ENCODE data around the gene VAMP2. TPM values are rescaled to one million over a fixed set of nuclear protein-coding genes. Genes with fewer than 3 reads are reported as not detected.

The VAMP2 gene
- total and polyA plus RNA-seq, 9 of the 15 experiments (the other 6 are each of a cell fraction or from before 2014, with no cell fraction given): 2.3 to 31.8 (median 6.0) TPM

- TF ChIP-seq HOXB6 (CRISPR knock-in tag; IDR thresholded peaks at IDR 0.05; ENCODE audit: borderline replicate concordance) (no peak), SREBF1 (IDR thresholded peaks at IDR 0.05; ENCODE audit: borderline replicate concordance, low read depth, low read length) (no peak), RNF2 (IDR thresholded peaks at IDR 0.05) (peak; percentile 9; the same call in 1 of the 2 replicates), ZNF23 (CRISPR knock-in tag; IDR thresholded peaks at IDR 0.05) (no peak), MLX (CRISPR knock-in tag; conservative IDR thresholded peaks at IDR 0.05) (no peak), ETS2 (tag; IDR thresholded peaks at IDR 0.05; ENCODE audit: borderline replicate concordance, poor library complexity, severe bottlenecking) (no peak), NRF1 (conservative IDR thresholded peaks at IDR 0.05 in 1 of 2, IDR thresholded peaks at IDR 0.05 in 1 of 2) (peak in 1 of 2 experiments; percentile 4; a peak in 1 of 4 replicates), NUFIP1 (IDR thresholded peaks at IDR 0.05; ENCODE audit: partially characterized antibody) (no peak), EP300 (IDR thresholded peaks at IDR 0.05; ENCODE audit: low read length) (peak; percentile 49; the same call in 1 of the 2 replicates), JUND (IDR thresholded peaks at IDR 0.05; ENCODE audit: borderline replicate concordance, low read depth, low read length) (no peak), JUND (tag; IDR thresholded peaks at IDR 0.05; ENCODE audit: borderline replicate concordance, low read depth, low read length) (peak; percentile 6; the same call in 1 of the 3 replicates), HDAC2 (IDR thresholded peaks at IDR 0.05) (no peak), HNRNPUL1 (IDR thresholded peaks at IDR 0.05; ENCODE audit: low read length) (no peak), ZNF644 (tag; IDR thresholded peaks at IDR 0.05; ENCODE audit: low read depth) (no peak), ZNF347 (CRISPR knock-in tag; IDR thresholded peaks at IDR 0.05; ENCODE audit: low read depth) (no peak), AFF1 (IDR thresholded peaks at IDR 0.05; ENCODE audit: low read depth in 1 of 2, partially characterized antibody in 2 of 2) (peak; percentile 34 to 45), ZNF395 (CRISPR knock-in tag; IDR thresholded peaks at IDR 0.05) (no peak; the same call in 1 of the 2 replicates), BRF1 (IDR thresholded peaks at IDR 0.05; ENCODE audit: borderline replicate concordance, extremely low read depth, insufficient read length) (peak; percentile 15), PHF8 (IDR thresholded peaks at IDR 0.05; ENCODE audit: borderline replicate concordance, low read length) (no peak)
- TF ChIP-seq, protein P1, sequence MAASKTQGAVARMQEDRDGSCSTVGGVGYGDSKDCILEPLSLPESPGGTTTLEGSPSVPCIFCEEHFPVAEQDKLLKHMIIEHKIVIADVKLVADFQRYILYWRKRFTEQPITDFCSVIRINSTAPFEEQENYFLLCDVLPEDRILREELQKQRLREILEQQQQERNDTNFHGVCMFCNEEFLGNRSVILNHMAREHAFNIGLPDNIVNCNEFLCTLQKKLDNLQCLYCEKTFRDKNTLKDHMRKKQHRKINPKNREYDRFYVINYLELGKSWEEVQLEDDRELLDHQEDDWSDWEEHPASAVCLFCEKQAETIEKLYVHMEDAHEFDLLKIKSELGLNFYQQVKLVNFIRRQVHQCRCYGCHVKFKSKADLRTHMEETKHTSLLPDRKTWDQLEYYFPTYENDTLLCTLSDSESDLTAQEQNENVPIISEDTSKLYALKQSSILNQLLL (CRISPR knock-in tag; IDR thresholded peaks at IDR 0.05; ENCODE audit: borderline replicate concordance): no peak
Observed at GRCh38 chr17:8186787-8187516, 24.2 kb upstream of the VAMP2 start (continued).
